HPDE6-E6E7 (cell line): ENCODE data around the gene TSPAN11.
A peak's percentile ranks its signal among the peaks of the same experiment; 100 is the strongest.

Source experiments
- DNase-seq: peaks from one replicate; pipeline ENCODE4 v3.0.0; 2011; ENCODE audit warnings: missing footprints; ENCODE audit errors: extremely low spot score

TSPAN11 gene

GRCh38 chr12:30911207-30911606 lies 15.3 kb upstream of the TSPAN11 start:
- DNase-seq = no peak

- no peak for DNase-seq
Observed at GRCh38 chr12:30913323-30913722, 13.2 kb upstream of the TSPAN11 start.

GRCh38 chr12:30914986-30915591 lies 11.5 kb upstream of the TSPAN11 start:
- DNase-seq = no peak

GRCh38 chr12:30923057-30923456 lies 3.5 kb upstream of the TSPAN11 start:
- DNase-seq = no peak

GRCh38 chr12:30925607-30926242 lies 823 bp upstream of the TSPAN11 start:
- DNase-seq = no peak

GRCh38 chr12:30927222-30927611 lies 669 bp downstream of the TSPAN11 start:
- DNase-seq = no peak

- no peak for DNase-seq
Observed at GRCh38 chr12:30928356-30929244, 2.1 kb downstream of the TSPAN11 start.

GRCh38 chr12:30930238-30930637 lies 3.7 kb downstream of the TSPAN11 start:
- no peak for DNase-seq

- DNase-seq = no peak
Observed at GRCh38 chr12:30930641-30931040, 4.1 kb downstream of the TSPAN11 start.

GRCh38 chr12:30932881-30933280 lies 6.3 kb downstream of the TSPAN11 start:
- no peak for DNase-seq

GRCh38 chr12:30934811-30935210 lies 8.3 kb downstream of the TSPAN11 start:
- DNase-seq = no peak

- DNase-seq = no peak
Observed at GRCh38 chr12:30936036-30936435, 9.5 kb downstream of the TSPAN11 start.

GRCh38 chr12:30939234-30939633 lies 12.7 kb downstream of the TSPAN11 start:
- no peak for DNase-seq

- no peak for DNase-seq
Observed at GRCh38 chr12:30942486-30942885, 15.9 kb downstream of the TSPAN11 start.

- no peak for DNase-seq
Observed at GRCh38 chr12:30942936-30943335, 16.4 kb downstream of the TSPAN11 start.

- no peak for DNase-seq
Observed at GRCh38 chr12:30945443-30946164, 19.1 kb downstream of the TSPAN11 start.

GRCh38 chr12:30952015-30952414 lies 25.5 kb downstream of the TSPAN11 start:
- DNase-seq = no peak

GRCh38 chr12:30953257-30953656 lies 26.7 kb downstream of the TSPAN11 start:
- DNase-seq = peak; percentile 15

GRCh38 chr12:30953951-30954751 lies 27.6 kb downstream of the TSPAN11 start:
- no peak for DNase-seq

- DNase-seq = no peak
Observed at GRCh38 chr12:30955214-30955613, 28.7 kb downstream of the TSPAN11 start.

GRCh38 chr12:30959110-30959710 lies 32.7 kb downstream of the TSPAN11 start:
- no peak for DNase-seq
